ENCODE measurements around the gene SMIM28.

Gene SMIM28

GRCh38 chr6:138400326-138400725, 22.6 kb downstream of the SMIM28 start (continued):
- no peak for TF ChIP-seq PRDM10 (tag by site-specific recombination; IDR thresholded peaks at IDR 0.05)
- no peak for TF ChIP-seq ZNF830 (tag by site-specific recombination; IDR thresholded peaks at IDR 0.05; ENCODE audit: low read depth)
- TF ChIP-seq ZNF626 (tag by site-specific recombination; IDR thresholded peaks at IDR 0.05): no peak
- no peak for TF ChIP-seq ZNF558 (tag by site-specific recombination; IDR thresholded peaks at IDR 0.05)
- no peak for TF ChIP-seq SCRT2 (tag by site-specific recombination; IDR thresholded peaks at IDR 0.05)
- no peak for TF ChIP-seq ZNF549 (tag by site-specific recombination; IDR thresholded peaks at IDR 0.05)
- no peak for TF ChIP-seq ZNF311 (tag by site-specific recombination; IDR thresholded peaks at IDR 0.05; ENCODE audit: borderline replicate concordance)
- no peak for TF ChIP-seq ZNF513 (tag by site-specific recombination; IDR thresholded peaks at IDR 0.05)
- no peak for TF ChIP-seq ZNF391 (tag by site-specific recombination; IDR thresholded peaks at IDR 0.05; ENCODE audit: borderline replicate concordance, low read depth)
- no peak for TF ChIP-seq SP2 (tag by site-specific recombination; IDR thresholded peaks at IDR 0.05)
- no peak for TF ChIP-seq ZNF302 (tag by site-specific recombination; IDR thresholded peaks at IDR 0.05; ENCODE audit: low read depth)
- TF ChIP-seq GLI4 (tag by site-specific recombination; IDR thresholded peaks at IDR 0.05): no peak
- TF ChIP-seq ZNF610 (tag by site-specific recombination; IDR thresholded peaks at IDR 0.05; ENCODE audit: borderline replicate concordance): no peak

- POLR2A ChIA-PET: interaction anchor here (0.6 to 0.7 kb wide), 2 partner anchors 208 to 294 kb away, joined by 4 read pairs; no protein-coding TSS in a partner anchor
- CTCF ChIA-PET: interaction anchor here (0.5 to 0.9 kb wide), 6 partner anchors 10 to 802 kb away, joined by 3 read pairs; no protein-coding TSS in a partner anchor
- Histone ChIP-seq H3K4me3 (ENCODE audit: low read depth, low read length) (no peak overlapping the region), H3K27ac (ENCODE audit: extremely low read depth, low read depth, low read length) (no peak overlapping the region), H3K4me1 (ENCODE audit: control insufficient read depth, insufficient read depth, low read length) (peaks cover 10% of the 10 kb centered on the region), H3K9me3 (ENCODE audit: control insufficient read depth, insufficient read depth, low read depth, low read length) (no peaks in the 10 kb centered on the region), H3K36me3 (ENCODE audit: control insufficient read depth in 2 of 2, insufficient read depth in 1 of 2, low read length in 2 of 2) (peaks cover 8 to 12% of the 10 kb centered on the region in 2 experiments)
- TF ChIP-seq ZNF629 (tag by site-specific recombination; IDR thresholded peaks at IDR 0.05) (no peak), ZNF768 (tag by site-specific recombination; IDR thresholded peaks at IDR 0.05) (0 out of 2 replicates have a peak, but pooled peaks have one; percentile 13)
Observed at GRCh38 chr6:138401960-138402837, 24.5 kb downstream of the SMIM28 start.

- ChIA-PET POLR2A (interaction anchor here (0.6 to 0.7 kb wide), 2 partner anchors 207 to 293 kb away, joined by 4 read pairs; no protein-coding TSS in a partner anchor), CTCF (interaction anchor here (0.5 to 3.4 kb wide), 10 partner anchors 8 to 801 kb away, joined by 3 to 25 read pairs (median 3); no protein-coding TSS in a partner anchor)
- Histone ChIP-seq H3K4me1 (ENCODE audit: control insufficient read depth, insufficient read depth, low read length) (peaks cover 10% of the 10 kb centered on the region), H3K36me3 (ENCODE audit: control insufficient read depth in 2 of 2, insufficient read depth in 1 of 2, low read length in 2 of 2) (peaks cover 9 to 19% of the 10 kb centered on the region in 2 experiments), H3K27ac (ENCODE audit: extremely low read depth, low read depth, low read length) (no peak overlapping the region; the same call in 1 of the 2 replicates), H3K9me3 (ENCODE audit: control insufficient read depth, insufficient read depth, low read depth, low read length) (no peaks in the 10 kb centered on the region), H3K4me3 (ENCODE audit: low read depth, low read length) (no peak overlapping the region)
- TF ChIP-seq ZNF692 (tag by site-specific recombination; IDR thresholded peaks at IDR 0.05) (no peak), ZNF157 (tag by site-specific recombination; IDR thresholded peaks at IDR 0.05) (no peak), ZNF549 (tag by site-specific recombination; IDR thresholded peaks at IDR 0.05) (no peak), ZNF221 (tag by site-specific recombination; IDR thresholded peaks at IDR 0.05; ENCODE audit: borderline replicate concordance) (no peak), ZNF140 (tag by site-specific recombination; IDR thresholded peaks at IDR 0.05) (peak; percentile 75; the same call in 1 of the 2 replicates), OSR2 (tag by site-specific recombination; IDR thresholded peaks at IDR 0.05) (no peak), ZNF791 (tag by site-specific recombination; IDR thresholded peaks at IDR 0.05) (0 out of 2 replicates have a peak, but pooled peaks have one; percentile 51), ZNF398 (tag by site-specific recombination; IDR thresholded peaks at IDR 0.05) (no peak), ZNF292 (tag by site-specific recombination; IDR thresholded peaks at IDR 0.05; ENCODE audit: borderline replicate concordance, low read depth) (0 out of 2 replicates have a peak, but pooled peaks have one; percentile 33), ZNF623 (tag by site-specific recombination; IDR thresholded peaks at IDR 0.05) (peak; percentile 85)
Observed at GRCh38 chr6:138402838-138403187, 25.1 kb downstream of the SMIM28 start.

All from HEK293 (cell line).